GM12801 (cell line): ENCODE measurements around the gene MAML2.

ENCODE experiments used
- TF ChIP-seq, protein P1 (sequence below): IDR thresholded peaks from one replicate; pipeline ENCODE4 v1.5.1; 2011; ENCODE audit warnings: control low read depth; ENCODE audit not compliant: insufficient read length; ENCODE audit errors: extremely low read depth

The MAML2 gene

GRCh38 chr11:96219981-96220623 lies 122.9 kb downstream of the MAML2 start:
- TF ChIP-seq, protein P1, sequence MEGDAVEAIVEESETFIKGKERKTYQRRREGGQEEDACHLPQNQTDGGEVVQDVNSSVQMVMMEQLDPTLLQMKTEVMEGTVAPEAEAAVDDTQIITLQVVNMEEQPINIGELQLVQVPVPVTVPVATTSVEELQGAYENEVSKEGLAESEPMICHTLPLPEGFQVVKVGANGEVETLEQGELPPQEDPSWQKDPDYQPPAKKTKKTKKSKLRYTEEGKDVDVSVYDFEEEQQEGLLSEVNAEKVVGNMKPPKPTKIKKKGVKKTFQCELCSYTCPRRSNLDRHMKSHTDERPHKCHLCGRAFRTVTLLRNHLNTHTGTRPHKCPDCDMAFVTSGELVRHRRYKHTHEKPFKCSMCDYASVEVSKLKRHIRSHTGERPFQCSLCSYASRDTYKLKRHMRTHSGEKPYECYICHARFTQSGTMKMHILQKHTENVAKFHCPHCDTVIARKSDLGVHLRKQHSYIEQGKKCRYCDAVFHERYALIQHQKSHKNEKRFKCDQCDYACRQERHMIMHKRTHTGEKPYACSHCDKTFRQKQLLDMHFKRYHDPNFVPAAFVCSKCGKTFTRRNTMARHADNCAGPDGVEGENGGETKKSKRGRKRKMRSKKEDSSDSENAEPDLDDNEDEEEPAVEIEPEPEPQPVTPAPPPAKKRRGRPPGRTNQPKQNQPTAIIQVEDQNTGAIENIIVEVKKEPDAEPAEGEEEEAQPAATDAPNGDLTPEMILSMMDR = no peak

GRCh38 chr11:96218901-96219300 lies 124.1 kb downstream of the MAML2 start:
- TF ChIP-seq, protein P1 = no peak

GRCh38 chr11:96218006-96218405 lies 125.0 kb downstream of the MAML2 start:
- TF ChIP-seq, protein P1 = no peak

DNA sequence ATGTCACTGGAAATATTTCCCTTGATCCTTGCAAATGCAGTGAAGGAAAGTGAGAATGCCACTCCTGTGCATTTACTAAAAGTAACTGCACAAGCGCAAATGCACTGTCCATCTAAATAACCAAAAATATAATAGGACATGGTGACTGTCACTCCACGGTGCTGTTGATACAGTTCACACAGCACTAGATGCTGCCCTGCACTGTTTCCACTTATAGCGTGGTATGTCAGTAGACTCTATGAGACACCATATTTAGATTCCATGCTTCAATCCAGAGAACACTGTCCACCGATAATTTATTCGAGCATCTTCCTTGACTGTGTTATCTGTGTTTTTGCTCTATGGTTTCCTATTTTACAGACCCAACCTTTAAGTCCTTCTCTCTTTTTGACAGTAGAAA lies 125.8 kb downstream of the MAML2 start:
- TF ChIP-seq, protein P1 = no peak

DNA sequence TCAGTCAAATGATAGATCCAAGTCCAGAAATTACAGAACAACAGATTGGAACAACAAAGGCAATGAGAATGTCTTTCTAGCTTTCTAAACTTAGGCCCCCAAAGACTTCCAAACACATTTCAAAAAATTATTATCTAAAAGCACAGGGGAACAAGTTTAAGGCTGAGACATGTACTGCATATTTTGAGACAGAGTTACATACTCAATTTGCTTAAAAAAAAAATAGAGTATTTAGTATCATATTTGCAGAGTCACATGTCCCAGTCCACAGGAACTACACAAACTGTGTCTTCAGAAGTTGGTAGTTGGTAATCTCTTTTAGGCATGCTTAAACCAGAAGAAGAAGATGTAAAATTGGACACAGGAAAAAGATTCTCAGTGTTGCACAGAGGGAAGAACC lies 127.2 kb downstream of the MAML2 start:
- TF ChIP-seq, protein P1 = no peak

DNA sequence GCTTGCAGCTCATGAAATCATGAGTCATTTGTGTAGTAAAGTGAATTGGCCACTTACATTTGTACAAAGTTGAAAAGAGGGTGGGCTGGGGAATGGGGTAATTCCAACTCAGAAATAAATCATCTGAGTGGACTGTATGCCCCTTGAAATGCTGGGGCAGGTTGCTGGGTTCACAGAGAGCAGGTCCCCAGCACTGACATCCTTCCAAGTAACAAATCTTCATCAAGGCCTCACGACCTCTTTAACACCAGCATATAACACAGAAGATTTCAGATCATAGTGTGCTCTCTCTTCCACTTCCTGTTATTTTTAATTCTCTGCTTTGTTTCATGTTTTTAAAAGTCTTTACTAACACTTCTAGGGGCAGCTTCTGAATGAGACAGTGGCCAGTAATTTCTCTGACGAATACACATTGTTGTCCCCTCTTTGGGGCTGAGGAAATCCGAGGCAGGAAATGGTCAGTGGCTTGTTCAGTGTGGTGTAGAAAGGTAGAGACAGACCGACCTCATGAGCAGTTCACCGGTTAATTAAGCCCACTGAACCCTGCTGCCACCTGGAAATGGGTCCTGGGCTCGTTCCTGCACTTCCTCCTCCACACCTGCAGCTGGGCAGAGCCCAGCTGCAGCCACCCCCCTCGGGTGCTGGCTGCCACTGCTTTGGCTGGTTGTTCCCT lies 127.7 kb downstream of the MAML2 start:
- TF ChIP-seq, protein P1 = no peak

GRCh38 chr11:96214777-96215109 lies 128.3 kb downstream of the MAML2 start:
- TF ChIP-seq, protein P1 = no peak
